Suprapubic skin (tissue), 4 donors: Measurements from ENCODE around the gene ITK. TPM values are rescaled to one million over a fixed set of nuclear protein-coding genes. Genes with fewer than 3 reads are reported as not detected.

Experiments
- DNase-seq, 2 donors: peaks; one replicate each; pipeline ENCODE4 v3.0.0-alpha.2; 2019; ENCODE audit warnings: low spot score in 2 of 2
- H3K27ac ChIP-seq: fragments of 200-600 bp; sonication (generic); one replicate; pipeline ENCODE4 v1.5.1; 2019
- H3K27me3 ChIP-seq: fragments of 200-600 bp; sonication (generic); one replicate; pipeline ENCODE4 v1.5.1; 2019
- H3K36me3 ChIP-seq: fragments of 200-600 bp; sonication (generic); one replicate; pipeline ENCODE4 v1.5.1; 2019
- H3K4me1 ChIP-seq: fragments of 200-600 bp; sonication (generic); one replicate; pipeline ENCODE4 v1.5.1; 2019
- H3K4me3 ChIP-seq: fragments of 200-600 bp; sonication (generic); one replicate; pipeline ENCODE4 v1.5.1; 2019; ENCODE audit warnings: mild to moderate bottlenecking
- H3K9me3 ChIP-seq: fragments of 200-600 bp; sonication (generic); one replicate; pipeline ENCODE4 v1.5.1; 2019
- EP300 ChIP-seq: sonication (generic); formaldehyde crosslinking; IDR thresholded peaks from one replicate; pipeline ENCODE4 v1.6.1; 2017; ENCODE audit warnings: antibody characterized with exemption
- POLR2A ChIP-seq, 2 donors: fragments of 450-650 bp; IDR thresholded peaks; one replicate each; pipeline ENCODE4 v1.6.1; 2017; ENCODE audit warnings: antibody characterized with exemption in 2 of 2, mild to moderate bottlenecking in 2 of 2, moderate library complexity in 2 of 2
- POLR2AphosphoS5 ChIP-seq, 3 donors: sonication (generic); formaldehyde crosslinking; IDR thresholded peaks; one replicate each; pipeline ENCODE4 v1.6.1; 2017; ENCODE audit warnings: antibody characterized with exemption in 3 of 3
- WGBS: methylation state at CpG from one replicate; pipeline ENCODE4 v1.1.5; 2018; 5-methylcytosine and 5-hydroxymethylcytosine counted together
- total RNA-seq, 4 donors: library from RNA; depleted of rRNA; stranded (reverse); fragments of >200 nt; gene quantifications; one replicate each; pipeline ENCODE4 v1.1.0, GENCODE V29; 2016
- TF ChIP-seq, protein P1 (sequence below), 2 donors: fragments of 200-600 bp in 1 of 2; fragments of 450-650 bp in 1 of 2; sonication (generic) in 1 of 2; IDR thresholded peaks; one replicate each; pipeline ENCODE4 v1.5.1; 2016 to 2019; ENCODE audit warnings: antibody characterized with exemption in 2 of 2, mild to moderate bottlenecking in 1 of 2, moderate library complexity in 1 of 2

ITK gene
- total RNA-seq, 4 donors from 2014 or later, result 1.6 to 3.5 (median 2.7) TPM

DNA sequence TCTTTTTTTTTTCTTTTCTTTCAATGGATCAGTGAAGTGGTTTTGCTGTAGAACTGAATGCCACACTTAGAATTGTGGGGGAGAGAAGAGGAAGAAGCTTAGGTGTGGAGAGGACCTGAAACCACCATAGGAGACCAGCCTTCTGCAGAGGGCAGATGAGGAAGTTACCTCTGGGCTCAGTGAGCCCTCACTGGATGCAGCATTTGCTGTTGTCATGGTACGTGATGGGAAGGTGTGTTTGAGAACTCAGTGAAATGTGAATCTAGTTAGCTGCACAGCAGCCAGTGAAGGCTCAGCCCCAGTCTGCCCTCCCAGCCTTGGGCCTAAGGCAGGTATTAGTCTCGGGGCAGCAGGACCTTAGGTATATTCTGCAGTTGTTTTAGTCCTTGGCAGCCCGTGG is 102.8 kb downstream of the ITK start:
- no peak for TF ChIP-seq EP300
- TF ChIP-seq, protein P1, sequence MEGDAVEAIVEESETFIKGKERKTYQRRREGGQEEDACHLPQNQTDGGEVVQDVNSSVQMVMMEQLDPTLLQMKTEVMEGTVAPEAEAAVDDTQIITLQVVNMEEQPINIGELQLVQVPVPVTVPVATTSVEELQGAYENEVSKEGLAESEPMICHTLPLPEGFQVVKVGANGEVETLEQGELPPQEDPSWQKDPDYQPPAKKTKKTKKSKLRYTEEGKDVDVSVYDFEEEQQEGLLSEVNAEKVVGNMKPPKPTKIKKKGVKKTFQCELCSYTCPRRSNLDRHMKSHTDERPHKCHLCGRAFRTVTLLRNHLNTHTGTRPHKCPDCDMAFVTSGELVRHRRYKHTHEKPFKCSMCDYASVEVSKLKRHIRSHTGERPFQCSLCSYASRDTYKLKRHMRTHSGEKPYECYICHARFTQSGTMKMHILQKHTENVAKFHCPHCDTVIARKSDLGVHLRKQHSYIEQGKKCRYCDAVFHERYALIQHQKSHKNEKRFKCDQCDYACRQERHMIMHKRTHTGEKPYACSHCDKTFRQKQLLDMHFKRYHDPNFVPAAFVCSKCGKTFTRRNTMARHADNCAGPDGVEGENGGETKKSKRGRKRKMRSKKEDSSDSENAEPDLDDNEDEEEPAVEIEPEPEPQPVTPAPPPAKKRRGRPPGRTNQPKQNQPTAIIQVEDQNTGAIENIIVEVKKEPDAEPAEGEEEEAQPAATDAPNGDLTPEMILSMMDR (IDR thresholded peaks at IDR 0.05), result no peak
- TF ChIP-seq POLR2A (IDR thresholded peaks at IDR 0.05), result no peak
- TF ChIP-seq POLR2AphosphoS5 (IDR thresholded peaks at IDR 0.05), result no peak

DNA sequence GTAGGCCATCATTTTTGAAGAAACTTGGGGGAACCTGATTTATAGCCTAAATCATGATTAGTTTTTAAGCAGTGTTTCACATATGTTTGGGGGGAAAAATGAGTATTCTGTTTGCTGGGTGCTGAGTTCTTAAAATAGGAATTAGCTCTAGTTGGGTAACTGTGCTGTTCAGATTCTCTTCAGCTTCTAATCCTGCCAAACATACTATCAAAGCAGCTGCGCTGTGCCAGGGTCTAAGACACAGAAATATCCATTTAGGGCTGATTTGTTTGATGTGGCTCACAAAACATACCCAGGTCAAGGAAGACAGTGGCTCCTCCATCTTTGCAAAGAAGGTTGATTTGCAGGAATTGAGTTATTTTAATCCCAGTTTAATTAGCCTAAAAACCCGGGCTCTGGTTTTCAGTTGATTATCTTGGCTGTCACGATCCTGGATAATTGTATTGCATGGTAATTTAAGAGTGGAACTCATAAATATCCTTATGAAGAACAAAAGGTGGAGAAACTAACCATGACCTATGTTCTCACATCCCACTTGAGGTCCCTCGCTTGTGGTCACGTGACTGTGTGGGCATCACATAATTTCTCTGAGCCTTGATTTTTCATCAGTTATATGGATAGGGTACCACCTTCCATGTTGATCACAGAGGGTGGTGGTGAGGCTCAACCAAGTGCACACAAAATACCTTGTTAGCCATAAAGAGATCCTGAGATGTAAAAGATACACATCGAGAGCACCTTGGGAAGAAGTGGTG is 104.0 kb downstream of the ITK start:
- WGBS, result 85% methylated on average over 6 of the region's 6 CpGs
- Histone ChIP-seq H3K36me3 (no peaks in the 10 kb centered on the region), H3K4me3 (no peak overlapping the region), H3K27me3 (no peaks in the 10 kb centered on the region), H3K27ac (no peak overlapping the region), H3K4me1 (peaks cover 3% of the 10 kb centered on the region), H3K9me3 (no peaks in the 10 kb centered on the region)
- DNase-seq, result no peak
- TF ChIP-seq, protein P1 (IDR thresholded peaks at IDR 0.05), result no peak
- TF ChIP-seq EP300, result no peak
- no peak for TF ChIP-seq POLR2A (IDR thresholded peaks at IDR 0.05)
- no peak for TF ChIP-seq POLR2AphosphoS5 (IDR thresholded peaks at IDR 0.05)

More for the DNA sequence above, 102.8 kb downstream of the ITK start:
- Histone ChIP-seq H3K9me3 (no peaks in the 10 kb centered on the region), H3K4me1 (peaks cover 3% of the 10 kb centered on the region), H3K27ac (no peak overlapping the region), H3K27me3 (no peaks in the 10 kb centered on the region), H3K4me3 (no peak overlapping the region), H3K36me3 (no peaks in the 10 kb centered on the region)
- WGBS, result 81% methylated on average over 3 of the region's 3 CpGs
- DNase-seq, result no peak

DNA sequence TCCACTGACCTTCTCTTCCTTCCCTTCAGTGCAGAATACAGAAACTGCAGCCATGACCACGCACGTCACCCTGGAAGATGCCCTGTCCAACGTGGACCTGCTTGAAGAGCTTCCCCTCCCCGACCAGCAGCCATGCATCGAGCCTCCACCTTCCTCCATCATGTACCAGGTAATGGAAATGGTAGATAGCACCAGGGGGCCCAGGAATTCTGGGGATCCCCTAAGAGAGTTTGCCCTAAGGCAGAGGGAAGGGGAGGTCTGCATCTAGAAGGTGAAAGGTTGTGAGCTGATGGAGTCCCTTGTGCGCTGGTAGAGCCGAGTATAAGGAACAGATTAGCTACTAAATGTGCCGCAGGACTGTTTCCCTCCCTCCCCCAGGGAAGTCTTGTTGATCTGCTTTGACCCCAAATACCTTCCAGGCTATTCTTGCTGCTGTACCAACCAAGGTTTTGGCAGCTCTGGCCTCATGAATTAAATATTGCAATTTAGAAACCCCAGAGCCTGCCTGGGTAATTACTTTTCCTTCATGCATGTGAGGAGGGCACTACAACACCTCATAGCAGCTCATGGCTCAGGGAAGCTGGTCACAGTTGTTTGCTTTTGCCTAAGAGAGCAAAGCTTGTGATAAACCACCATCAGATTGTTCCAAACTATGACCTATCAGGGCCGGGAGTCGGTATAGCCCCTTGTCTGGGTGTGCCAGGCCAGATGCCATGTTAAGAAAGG is 104.8 kb downstream of the ITK start:
- H3K36me3 ChIP-seq, result no peaks in the 10 kb centered on the region
- H3K27ac ChIP-seq, result no peak overlapping the region
- no peak overlapping the region for H3K4me3 ChIP-seq
- H3K9me3 ChIP-seq, result no peaks in the 10 kb centered on the region
- TF ChIP-seq EP300, result no peak
- H3K27me3 ChIP-seq, result no peaks in the 10 kb centered on the region
- no peaks in the 10 kb centered on the region for H3K4me1 ChIP-seq
- DNase-seq, result no peak
- 93% methylated on average over 8 of the region's 10 CpGs for WGBS

DNA sequence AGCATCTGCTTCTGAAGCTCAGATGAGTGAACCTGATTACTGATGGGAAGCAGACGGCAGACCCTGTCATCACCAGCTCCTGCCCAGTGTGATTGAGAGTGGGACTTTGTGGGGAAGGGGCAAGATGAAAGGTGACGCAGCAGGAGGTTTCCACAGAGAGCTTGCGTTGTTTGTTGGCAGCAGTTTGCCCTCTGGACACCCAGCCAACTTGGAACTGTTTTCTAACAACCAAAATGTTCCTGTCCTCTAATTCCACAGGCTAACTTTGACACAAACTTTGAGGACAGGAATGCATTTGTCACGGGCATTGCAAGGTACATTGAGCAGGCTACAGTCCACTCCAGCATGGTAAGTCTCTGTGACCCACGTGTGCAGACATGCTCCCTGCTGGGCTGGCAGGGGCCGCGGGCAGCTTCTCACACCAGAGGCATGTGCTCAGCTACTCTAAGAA is 106.1 kb downstream of the ITK start:
- WGBS, result 59% methylated on average over 7 of the region's 7 CpGs
- H3K4me3 ChIP-seq, result no peak overlapping the region
- H3K36me3 ChIP-seq, result no peaks in the 10 kb centered on the region
- no peaks in the 10 kb centered on the region for H3K9me3 ChIP-seq
- H3K27ac ChIP-seq, result no peak overlapping the region
- TF ChIP-seq POLR2A (IDR thresholded peaks at IDR 0.05) (no peak), POLR2AphosphoS5 (IDR thresholded peaks at IDR 0.05) (no peak), EP300 (no peak)
- TF ChIP-seq, protein P1 (IDR thresholded peaks at IDR 0.05), result no peak
- no peak for DNase-seq
- H3K27me3 ChIP-seq, result no peaks in the 10 kb centered on the region
- H3K4me1 ChIP-seq, result no peaks in the 10 kb centered on the region

DNA sequence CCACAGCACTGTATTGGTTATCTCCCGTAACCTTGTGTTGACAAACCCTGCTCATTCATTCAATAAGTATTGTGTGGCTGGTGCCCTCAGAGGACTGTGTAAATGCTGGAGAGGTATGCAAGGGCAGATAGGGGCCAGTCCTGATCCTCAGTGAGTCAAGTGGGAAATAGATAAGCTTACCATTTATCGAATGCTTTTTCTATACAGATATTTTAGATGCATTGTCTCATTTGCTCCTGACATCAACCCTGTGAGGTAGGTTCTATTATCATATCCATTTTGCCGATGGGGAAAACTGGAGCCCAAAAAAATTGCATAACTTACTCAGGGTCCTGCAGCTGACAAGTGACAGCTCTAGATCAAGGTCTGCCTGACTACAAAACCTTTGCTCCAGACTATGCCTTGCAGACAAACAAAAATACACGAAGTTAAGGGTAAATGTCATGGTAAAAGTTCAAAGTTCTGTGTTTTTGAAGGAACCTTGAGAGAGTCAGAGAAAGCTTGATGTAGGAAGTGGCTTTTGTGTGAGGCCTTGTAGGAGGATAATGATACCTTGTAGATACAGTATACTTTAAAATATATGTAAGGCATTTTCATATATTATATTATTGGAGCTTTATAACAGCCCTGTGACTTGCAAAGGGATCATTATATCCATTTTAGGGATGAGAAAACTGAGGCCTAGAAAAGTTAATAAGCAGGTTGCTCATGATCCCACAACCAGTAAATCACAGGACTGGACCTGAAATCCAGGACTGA is 107.9 kb downstream of the ITK start:
- no peaks in the 10 kb centered on the region for H3K36me3 ChIP-seq
- TF ChIP-seq EP300, result no peak
- TF ChIP-seq POLR2AphosphoS5 (IDR thresholded peaks at IDR 0.05), result no peak
- TF ChIP-seq, protein P1 (IDR thresholded peaks at IDR 0.05), result no peak
- no peak for TF ChIP-seq POLR2A (IDR thresholded peaks at IDR 0.05)
- WGBS, result 87% methylated on average over 4 of the region's 4 CpGs
- H3K27ac ChIP-seq, result no peak overlapping the region
- H3K27me3 ChIP-seq, result no peaks in the 10 kb centered on the region
- H3K9me3 ChIP-seq, result no peaks in the 10 kb centered on the region
- H3K4me3 ChIP-seq, result no peak overlapping the region
- no peak for DNase-seq
- H3K4me1 ChIP-seq, result no peaks in the 10 kb centered on the region
